Activated CD8-positive, alpha-beta memory T cell treated with anti-CD3 and anti-CD28 coated beads, Interleukin-2, amount 50 U/mL, for 48 hours (primary cell): Measurements from ENCODE around the gene MACROD1.

Experiments
- DNase-seq: peaks from one replicate; pipeline ENCODE4 v3.0.0-alpha.2; 2020

The MACROD1 gene

DNA sequence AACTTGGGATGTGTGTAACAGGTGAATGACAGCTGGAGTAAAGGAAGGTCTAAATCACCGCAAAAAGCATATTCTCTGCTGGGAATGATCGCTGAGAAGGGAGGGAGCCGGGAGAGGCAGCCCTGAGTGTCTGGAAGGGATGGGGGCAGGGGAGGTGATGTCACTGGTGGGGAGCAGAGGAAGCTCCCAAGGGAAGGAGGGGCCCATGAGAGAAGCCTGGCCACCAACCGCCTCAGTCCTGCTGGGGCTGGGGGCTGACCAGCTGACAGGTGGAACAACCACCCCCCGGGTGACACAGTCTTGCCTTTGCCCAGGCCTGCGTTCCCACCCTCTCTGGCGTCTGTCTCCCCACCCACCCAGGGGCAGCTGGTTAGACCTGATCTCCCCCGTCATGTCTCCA is 136.1 kb downstream of the MACROD1 start:
- DNase-seq = no peak

DNA sequence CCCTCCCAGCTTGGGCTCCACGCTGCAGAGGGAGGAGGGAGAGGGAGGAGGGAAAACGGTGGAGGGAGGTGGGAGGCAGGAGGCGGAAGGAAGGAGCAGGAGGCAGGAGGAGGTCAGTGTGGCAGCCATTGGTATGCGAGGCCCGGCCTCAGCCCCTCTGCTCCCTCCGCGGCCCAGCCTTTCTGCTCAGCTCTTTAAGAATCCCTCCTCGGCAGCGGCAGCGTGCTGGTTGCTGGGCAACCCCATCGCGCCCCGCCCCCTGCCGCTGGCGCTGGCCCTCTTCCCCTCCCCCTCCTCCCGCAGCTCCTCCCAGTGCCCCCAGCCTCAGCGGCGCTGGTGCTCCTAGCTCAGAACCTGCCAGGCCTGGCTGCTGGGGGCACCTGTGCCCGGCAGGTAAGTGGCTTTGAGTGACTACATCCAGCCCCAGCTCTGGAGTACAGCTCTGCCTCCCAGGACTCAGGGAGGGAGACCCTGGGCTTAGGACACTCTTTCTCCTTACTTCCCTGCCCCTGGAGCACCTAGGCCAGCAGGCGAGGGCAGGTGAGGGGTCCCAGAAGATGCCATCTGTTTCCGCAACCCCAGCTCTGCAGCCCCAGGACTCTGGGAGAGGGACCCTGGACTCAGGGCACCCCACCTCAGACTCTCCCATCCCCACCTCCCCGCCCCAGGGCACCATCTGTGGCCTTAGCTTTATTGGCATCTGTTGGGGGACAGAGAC is 137.4 kb downstream of the MACROD1 start:
- no peak for DNase-seq

DNA sequence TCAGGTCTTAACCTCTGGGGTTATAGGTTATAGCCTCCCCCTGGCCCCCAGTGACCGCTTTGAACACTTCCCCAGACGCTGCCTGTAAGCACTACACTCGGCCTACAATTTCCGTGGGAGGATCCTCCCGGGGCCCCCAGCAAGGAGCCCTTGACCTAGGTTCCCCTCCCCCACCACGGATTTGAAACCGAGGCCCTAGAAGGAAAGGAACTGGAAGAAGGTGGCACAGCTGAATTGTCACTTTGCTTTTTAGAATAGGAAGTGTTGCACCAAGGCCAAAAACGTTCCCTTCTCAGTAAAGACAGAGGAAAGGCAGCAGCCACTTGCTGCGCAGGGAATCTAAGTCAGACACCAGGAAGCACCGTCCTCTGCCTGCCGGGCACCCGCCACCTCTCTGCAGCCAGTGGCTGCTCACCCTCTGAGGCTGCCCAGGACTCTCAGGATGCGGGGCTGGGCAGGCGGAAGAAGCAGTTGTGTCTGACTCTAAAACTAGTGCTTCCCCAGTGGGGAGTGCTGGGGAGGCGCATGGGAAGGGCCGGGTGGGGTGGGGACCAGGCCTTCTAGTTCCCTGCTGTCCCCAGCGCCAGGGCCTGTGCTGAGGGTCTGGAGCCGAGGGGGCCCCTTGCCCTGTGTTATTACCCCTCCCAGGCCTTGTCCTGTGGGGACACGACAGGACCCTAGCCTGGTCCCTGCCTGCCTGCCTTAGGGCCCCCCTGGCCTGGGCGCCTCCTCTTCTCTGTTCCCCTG is 138.1 kb downstream of the MACROD1 start:
- no peak for DNase-seq

DNA sequence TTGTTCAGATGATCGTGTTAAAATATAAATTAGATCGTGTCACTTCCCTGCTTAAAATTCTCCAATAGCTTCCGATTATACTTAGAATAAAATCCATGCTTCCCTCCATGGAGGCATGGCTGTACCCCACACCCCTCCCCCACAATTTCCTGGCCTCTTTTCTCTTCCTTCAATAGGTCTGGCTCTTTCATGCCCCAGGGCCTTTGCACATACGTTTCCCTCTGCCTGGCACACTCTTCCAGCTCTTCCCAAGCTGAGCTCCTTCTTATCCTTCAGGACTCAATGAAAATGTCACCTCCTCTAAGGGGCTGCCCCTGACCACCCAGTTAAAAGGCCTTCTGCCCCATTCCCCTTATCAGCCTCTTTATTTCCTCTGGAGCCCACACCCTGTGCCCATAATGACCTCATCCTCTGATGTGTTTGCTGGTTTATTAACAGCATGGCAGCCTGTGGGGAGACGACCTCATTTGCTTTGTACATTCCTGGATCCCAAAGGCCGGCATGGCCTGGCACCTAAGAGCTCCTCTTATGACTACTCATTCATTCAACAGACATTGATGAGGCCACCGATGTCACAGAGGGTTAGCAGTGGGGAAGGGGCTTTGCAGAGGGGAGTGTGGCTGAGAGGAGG is 139.2 kb downstream of the MACROD1 start:
- DNase-seq = no peak

DNA sequence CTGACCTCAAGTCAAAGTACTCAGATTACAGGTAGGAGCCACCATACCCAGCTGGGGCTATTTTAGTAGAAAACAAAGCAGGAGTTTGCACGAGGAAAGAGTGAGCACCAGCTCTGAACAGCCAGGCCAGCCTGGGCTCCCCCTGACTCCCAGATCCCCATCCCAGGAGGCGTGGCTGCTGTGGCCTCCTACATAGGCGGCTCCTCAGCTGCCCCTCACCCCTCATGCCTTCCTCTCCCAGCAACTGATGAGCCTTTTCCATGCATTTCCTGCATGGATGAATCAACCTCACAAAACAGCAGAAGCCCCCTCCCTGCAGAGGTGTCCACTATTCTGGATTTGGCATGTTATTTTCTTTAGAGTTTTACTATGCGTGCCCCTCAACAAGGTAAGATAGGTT is 140.7 kb downstream of the MACROD1 start:
- no peak for DNase-seq

DNA sequence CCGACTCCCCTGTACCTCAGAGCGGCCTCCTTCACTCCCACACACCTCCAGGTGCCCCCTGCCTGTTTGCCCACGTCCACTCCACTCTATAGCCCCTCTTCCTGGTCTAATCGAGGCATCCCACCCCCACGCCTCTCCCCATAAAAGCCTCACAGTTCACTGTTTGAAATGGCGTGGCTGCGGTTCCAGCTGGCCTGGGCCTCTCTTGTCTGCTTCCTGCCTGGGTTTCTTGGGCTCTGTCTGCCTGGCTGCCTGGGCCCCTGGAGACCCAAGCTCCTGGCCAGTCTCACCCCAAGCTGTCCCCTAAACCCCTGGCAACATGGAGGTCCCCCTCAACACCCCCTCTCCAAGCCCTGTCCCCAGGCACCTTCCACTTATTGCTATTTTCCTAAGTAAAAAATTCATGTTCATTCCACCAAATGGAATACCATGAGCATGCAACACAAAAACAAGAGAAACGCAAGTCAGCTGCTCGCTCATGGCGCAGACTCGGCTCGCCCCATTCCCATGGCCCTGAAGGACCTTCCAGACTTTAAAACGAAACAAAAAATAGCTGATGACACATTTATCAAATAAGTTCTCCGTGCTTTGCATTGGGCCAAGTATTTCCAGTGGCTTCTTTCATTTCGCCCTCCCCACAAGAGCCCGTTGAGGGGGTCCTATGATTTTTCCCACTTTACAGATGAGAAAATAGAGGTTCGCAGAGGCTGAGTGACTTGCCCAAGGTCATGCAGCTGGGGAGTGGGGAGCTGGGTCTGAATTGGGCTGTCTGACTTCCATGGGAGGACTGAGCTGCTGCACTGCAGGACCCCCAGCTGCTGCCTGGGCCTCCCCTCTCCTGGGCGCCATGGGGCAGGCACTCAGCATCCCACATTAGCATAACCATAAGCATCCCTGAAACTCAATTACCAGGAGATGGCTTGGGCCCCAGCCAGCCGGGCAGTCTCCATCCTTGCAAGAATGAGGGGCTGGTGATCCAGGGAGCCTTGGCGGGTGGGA is 141.9 kb downstream of the MACROD1 start:
- no peak for DNase-seq

DNA sequence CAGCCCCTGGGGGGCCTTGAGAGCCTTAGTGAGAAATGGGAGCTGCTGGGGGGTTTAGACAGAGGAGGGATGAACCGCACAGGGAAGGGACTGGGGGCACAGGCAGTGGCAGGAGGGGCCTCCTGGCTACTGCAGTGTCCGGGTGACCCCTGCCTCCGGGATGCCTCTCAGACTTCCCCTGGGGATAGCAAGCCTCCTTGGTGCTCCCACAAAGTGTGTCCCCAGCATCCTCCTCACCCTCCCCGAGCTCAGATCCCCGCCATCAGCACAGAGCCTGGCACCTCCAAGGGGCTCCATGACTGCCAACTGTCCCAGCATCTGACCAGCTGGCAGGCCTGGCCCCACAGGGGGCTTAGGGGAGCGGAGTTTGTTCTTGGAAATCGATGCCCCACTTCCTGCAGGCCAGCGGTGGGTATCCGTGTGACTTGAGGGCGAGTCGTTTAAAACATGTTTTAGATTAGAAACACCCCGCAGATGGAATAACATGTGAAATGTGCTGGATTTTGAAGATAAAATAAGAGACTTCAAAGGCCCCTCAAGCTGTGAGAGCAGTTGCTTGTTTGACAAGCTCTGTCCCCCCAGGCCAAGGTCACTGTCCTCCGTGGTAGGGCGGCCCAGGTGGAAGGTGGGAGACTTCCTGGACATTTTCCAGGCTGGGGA is 143.7 kb downstream of the MACROD1 start:
- DNase-seq = no peak

DNA sequence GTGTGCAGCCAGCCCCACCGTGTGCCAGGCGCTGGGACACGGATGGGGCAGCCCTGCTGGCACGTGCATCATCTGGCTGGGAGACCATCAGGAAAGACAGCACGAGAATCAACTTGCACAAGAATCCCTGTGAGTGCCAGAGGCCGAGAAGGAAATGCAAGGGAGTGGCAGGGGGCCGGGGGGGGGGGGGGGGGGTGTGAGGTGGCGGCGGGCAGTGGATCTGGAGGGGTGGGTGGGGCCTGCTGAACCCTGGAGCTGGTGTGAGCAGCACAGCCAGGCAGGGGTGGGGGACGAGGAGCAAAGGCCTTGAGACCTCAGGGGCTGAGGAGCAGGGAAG is 144.2 kb downstream of the MACROD1 start:
- DNase-seq = no peak

DNA sequence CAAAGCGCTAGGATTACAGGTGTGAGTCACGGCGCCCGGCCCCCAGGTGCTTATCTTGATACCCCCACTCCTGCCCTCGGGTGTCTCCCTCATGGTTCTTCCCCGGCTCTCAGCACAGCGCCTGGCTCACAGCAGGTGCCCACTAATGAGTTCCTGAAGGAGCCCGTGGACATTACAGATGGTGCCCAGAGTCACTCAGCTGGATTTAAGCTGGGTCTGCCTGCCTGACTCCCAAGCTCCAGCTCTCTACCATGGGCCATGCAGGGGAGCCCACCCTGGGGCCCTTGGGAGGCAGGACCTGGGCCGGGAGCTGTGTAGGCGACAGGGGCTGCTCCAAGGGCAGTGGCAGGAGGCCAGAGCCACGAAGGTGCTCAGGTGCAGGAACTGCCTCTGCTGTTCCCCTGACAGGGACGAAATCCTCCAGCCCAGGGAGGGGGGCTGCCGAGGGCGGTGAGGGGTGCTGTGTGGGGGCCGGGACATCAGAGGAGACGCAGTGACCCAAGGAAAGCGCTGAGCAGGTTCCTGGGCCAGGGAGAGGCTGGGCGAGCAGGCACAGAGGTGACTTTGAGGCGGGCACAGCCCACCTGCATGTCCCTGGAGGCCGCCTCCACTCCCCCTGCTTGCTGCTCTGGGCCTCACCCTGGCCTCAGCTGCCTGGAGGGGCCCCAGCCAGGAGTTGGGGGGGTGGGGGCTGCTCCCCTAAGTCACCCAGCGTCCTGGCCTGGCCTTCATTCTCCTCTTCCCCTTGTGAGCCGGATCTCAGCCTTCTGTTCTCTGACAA is 144.7 kb downstream of the MACROD1 start:
- DNase-seq = no peak

DNA sequence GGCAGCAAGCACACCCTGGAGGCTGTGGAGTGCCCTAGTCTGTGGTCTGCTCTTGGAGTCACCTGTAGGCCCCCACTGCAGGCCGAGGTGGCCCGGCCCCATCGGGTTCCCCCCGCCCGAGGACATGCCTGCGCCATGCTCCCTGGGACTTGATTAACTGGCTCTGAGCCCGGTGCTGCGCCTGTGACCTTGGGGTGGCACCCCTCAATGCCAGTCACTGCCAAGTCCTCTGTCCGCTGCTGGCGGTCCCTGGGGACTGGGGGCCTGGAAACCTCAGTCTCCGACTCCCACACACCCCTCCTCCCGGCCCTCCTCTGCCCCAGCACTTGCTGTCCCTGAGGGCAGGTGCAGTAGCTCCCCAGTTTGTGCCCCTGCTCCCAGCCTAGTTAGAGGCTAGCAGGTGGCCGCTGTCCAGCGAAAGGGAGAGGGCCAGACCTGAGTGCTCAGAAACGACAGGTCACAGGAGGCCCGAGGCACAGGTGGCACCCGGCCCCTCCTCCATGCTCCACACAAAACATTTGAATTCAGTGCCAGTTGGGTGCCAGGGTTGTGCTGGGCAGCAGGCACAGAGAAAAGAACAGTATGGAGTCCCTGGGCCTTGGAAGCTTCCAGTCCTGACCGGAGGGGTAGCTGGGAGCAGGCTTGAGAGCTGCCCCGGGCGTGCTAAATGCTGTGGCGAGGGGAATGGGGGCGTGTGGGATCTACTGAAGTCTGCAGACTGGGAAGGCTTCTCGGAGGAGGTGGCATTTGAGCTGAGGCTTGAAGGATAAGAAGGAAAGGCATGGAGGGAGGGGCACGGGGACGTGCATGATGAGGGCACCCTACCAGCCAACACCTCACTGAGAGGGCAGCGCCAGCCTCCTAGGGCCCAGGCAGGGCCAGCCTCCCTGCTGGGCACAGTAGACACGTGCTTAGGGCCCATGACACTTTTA is 146.5 kb downstream of the MACROD1 start:
- DNase-seq = no peak

DNA sequence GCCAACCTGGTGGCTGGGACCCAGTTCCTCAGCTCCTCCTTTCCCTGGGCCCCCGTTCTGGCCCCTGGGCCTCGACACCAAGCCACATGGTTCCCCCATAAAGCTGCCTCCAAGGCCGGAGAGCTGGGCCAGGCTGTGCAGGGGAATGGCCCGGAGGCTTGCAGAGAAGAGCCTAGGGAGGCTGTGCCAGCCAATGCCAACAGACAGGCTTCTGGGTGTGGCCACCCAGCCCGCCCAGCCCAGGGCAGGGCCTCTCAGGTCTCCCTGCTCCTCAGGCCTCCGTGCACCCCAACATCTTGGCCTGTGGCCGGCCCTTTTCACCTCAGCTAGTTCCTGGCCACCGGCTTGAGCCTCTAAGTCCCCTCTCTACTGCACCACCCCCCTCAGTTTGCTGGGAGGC is 147.6 kb downstream of the MACROD1 start:
- DNase-seq = no peak

DNA sequence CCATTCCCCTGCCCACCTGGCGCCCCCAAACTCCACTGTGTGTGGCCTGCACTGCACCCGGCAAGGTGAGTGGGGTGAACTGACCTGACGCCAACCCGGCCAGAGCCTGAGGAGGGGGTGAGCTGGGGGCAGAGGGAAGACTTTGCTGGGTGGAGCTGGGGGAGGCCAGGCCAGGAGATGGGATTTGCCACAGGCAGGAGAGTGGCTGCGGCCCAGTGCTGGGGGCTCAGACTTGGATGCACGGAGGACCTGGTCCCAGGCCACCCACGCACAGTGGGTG is 148.0 kb downstream of the MACROD1 start:
- DNase-seq = no peak

DNA sequence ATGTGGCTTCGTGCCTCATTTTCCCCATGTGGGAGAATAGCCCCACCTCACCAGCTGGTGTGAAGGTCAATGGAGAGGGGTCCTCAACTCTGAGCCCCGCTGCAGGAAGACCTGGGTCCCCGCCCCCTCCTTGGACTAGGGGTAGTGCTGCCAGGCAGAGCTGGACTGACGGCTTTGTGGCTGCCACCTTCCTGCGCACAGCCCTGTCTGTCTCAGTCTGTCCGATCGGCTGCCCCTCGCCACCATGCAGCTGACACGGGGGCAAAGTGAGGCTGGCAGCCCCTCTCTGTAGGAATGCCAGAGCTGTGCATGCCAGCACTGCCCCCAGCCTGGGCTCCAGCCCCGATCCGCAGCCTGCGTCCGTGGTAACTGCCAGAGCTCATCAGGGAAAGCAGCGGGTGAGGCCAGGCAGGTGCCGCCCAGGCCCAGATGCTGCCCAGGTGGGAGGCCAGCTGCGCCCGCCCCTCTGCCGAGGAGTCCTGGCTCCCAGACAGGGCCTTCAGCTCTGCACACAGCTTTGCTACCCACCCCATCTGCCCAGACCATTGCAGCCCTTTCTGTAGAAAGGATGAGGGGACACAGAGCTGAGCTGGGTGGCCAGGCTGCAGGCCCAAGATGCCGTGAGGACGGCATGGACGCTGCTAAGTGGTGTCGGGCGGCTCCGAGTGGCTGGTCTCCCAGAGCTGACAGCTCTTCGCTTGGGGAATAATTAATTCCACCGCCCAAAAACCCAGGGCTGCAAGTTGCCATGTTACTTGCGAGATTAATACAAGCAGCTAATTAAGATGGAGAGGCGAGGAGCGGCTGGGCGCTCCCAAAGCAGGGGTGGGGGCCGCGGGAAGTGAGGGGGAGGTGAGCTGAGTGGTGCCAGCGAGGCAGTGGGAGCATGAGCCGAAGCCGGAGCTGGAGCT is 149.7 kb downstream of the MACROD1 start:
- no peak for DNase-seq

DNA sequence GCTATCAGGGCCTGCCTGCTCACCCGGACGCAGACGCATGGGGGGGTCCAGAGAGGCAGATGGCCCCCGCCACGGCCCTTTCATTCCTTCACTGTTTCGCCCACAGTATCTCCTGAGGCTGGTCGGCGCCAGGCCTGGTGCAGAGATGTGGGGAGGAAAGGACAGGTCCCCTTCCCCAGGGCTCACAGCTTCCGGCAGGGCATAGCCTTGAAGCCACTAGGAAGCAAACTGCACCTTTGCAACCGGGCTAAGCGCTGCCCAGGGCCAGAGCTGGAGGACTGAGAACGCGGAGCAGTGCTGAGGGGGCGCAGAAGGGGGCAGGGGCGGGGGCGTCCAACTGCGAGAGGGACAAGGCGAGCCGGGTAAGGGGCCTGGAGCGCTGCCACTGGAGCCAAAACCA is 150.4 kb downstream of the MACROD1 start:
- no peak for DNase-seq

DNA sequence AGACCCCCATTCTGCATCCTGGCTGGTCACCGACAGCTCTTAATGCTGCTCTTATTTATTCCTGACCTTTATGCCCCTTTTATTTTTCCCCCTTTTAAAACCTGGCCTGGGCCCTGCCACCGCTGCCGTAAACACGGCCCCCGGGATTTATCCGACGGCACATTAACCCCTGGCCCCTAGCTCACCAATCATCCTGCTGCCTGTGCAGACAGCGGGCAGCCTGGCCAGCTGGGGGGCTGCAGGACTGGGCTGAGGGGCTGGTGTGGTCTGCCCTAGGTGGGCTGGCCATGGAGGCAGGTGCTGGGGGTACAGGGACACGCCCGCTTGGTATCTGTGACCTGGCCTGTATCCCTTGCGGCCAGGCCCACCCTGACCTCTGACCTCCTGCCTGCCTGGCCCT is 151.6 kb downstream of the MACROD1 start:
- no peak for DNase-seq

DNA sequence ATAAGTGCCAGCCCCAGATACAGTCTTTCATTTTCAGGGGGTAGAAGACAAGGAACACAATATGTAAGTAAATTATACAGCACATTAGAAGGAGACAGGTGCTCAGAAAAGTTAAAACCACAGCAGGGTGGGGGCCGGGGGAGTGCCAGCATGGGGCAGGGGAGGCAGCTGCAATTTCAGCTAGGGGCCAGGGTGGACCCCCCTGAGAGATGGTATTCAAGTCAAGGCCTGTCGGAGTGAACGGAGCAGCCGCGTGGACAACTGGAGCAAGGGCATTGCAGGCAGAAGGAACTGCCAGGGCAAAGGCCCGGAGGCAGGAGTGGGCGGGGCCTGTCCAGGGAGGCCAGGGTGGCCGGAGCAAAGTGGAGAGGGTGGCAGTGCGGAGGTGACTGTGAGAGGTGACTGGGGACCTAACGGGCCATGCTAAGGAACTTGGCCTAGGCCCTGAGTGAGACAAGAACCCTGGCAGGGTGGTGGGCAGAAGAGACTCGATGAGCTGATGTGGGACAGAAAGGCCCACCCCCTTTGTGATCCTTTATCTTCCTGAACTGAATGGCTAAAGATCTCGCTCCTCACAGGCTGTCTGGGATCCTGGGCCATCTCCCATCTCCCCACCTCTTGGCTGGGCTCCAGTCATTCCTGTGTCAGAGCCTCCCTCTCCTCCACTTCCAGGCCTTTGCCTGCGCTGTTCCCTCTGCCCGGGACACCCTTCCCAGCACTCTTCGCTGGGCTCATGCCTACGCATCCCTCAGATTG is 152.6 kb downstream of the MACROD1 start:
- no peak for DNase-seq

DNA sequence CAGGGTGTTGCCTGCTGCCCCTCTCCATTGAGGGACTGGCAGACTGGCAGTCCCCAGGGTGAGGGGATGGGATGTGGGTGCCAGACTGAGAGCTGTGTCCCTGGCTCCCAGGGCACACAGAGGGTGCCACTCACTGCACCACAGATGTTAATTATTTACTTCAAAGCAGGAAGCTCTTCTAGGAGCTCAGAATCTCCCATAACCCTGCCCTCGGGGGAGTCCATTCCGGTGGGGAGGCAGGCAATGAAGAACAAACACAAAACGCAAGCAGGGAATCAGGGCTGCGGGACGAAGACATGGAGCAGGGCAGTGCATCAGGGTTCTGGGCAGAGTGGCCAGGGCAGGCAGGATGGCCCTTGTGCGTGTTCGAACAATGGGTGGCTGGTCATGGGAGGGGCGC is 154.5 kb downstream of the MACROD1 start:
- no peak for DNase-seq

DNA sequence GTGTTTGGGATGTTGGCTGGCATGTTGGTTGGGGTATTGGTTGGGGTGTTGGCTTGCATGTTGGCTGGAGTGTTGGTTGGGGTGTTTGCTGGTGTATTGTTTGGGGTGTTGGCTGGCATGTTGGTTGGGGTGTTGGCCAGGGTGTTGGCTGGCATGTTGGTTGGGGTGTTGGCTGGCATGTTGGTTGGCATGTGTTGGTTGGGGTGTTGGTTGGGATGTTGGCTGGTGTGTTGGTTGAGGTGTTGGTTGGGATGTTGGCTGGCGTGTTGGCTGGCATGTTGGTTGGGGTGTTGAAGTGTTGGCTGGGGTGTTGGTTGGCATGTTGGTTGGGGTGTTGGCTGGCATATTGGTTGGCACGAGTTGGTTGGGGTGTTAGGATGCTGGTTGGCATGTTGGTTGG is 155.1 kb downstream of the MACROD1 start:
- DNase-seq = no peak

DNA sequence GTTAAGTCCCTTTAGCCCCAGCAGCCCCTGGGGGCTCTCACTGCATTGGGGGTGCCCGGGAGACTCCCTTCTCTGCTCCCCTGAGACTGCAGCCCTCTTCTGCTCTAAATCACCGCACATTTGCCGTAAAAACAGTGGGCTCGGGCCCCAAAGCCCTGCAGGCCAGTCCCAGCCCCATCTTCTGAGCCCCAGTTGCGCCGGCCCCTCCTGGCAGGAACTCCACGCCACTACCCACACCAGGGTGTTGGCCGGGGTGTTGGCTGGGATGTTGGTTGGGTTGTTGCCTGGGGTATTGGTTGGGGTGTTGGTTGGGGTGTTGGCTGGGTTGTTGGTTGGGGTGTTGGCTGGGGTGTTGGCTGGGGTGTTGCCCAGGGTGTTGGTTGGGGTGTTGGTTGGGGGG is 156.2 kb downstream of the MACROD1 start:
- DNase-seq = no peak
